HEK293 (cell line): ENCODE results near the gene SLC11A2.

ENCODE experiments used
- CTCF ChIA-PET: fragments of 350-600 bp; formaldehyde crosslinking; extraction: SDS; loops from one replicate; lab custom pipeline; 2021; ENCODE audit warnings: antibody characterized with exemption; lab: Yijun Ruan, JAX
- POLR2A ChIA-PET: fragments of 300-600 bp; formaldehyde crosslinking; extraction: SDS; loops from one replicate; lab custom pipeline; 2020; ENCODE audit warnings: antibody characterized with exemption, inconsistent platforms; lab: Yijun Ruan, JAX
- H3K27ac ChIP-seq: fragments of 200-500 bp; sonication (Bioruptor generic); 2 replicates; pipeline ENCODE4 v1.5.1; 2014; ENCODE audit warnings: low read depth, low read length, control low read depth, inconsistent platforms; ENCODE audit errors: extremely low read depth
- H3K36me3 ChIP-seq, 2 experiments: fragments of 200-500 bp in 1 of 2; sonication (Bioruptor generic) in 1 of 2; 1 replicate in 1 of 2; 2 replicates in 1 of 2; pipeline ENCODE4 v1.5.1; 2014 to 2017; ENCODE audit warnings: inconsistent platforms in 2 of 2, low read length in 2 of 2; ENCODE audit not compliant: control insufficient read depth in 2 of 2, insufficient read depth in 1 of 2
- H3K4me1 ChIP-seq: fragments of 200-500 bp; sonication (Bioruptor generic); 2 replicates; pipeline ENCODE4 v1.5.1; 2014; ENCODE audit warnings: mild to moderate bottlenecking, low read length, inconsistent platforms; ENCODE audit not compliant: control insufficient read depth, insufficient read depth
- H3K4me3 ChIP-seq: 2 replicates; pipeline ENCODE4 v1.5.1; 2011; ENCODE audit warnings: low read depth, mild to moderate bottlenecking, control low read depth, low read length, moderate library complexity
- H3K9me3 ChIP-seq: fragments of 200-500 bp; sonication (Bioruptor generic); 2 replicates; pipeline ENCODE4 v1.5.1; 2014; ENCODE audit warnings: low read depth, low read length, inconsistent platforms; ENCODE audit not compliant: control insufficient read depth, insufficient read depth
- PATZ1 ChIP-seq: fragments of 450-650 bp; formaldehyde crosslinking; IDR thresholded peaks from 2 replicates; pipeline ENCODE4 v1.5.1; 2016; ENCODE audit warnings: missing biosample characterization, missing genetic modification characterization
- RBAK ChIP-seq: fragments of 450-650 bp; formaldehyde crosslinking; IDR thresholded peaks from 2 replicates; pipeline ENCODE4 v1.5.1; 2016; ENCODE audit warnings: missing biosample characterization, missing genetic modification characterization
- ZBTB48 ChIP-seq: fragments of 450-650 bp; formaldehyde crosslinking; IDR thresholded peaks from 2 replicates; pipeline ENCODE4 v1.5.1; 2016; ENCODE audit warnings: missing biosample characterization, missing genetic modification characterization
- ZNF324 ChIP-seq: fragments of 450-650 bp; formaldehyde crosslinking; IDR thresholded peaks from 2 replicates; pipeline ENCODE4 v1.5.1; 2016; ENCODE audit warnings: missing biosample characterization, missing genetic modification characterization
- ZNF37A ChIP-seq: fragments of 450-650 bp; IDR thresholded peaks from 2 replicates; pipeline ENCODE4 v1.5.1; 2018; ENCODE audit warnings: missing biosample characterization, missing genetic modification characterization
- ZNF48 ChIP-seq: fragments of 450-650 bp; formaldehyde crosslinking; IDR thresholded peaks from 2 replicates; pipeline ENCODE4 v1.5.1; 2016; ENCODE audit warnings: missing biosample characterization, missing genetic modification characterization
- ZNF510 ChIP-seq: fragments of 450-650 bp; formaldehyde crosslinking; IDR thresholded peaks from 2 replicates; pipeline ENCODE4 v1.5.1; 2018; ENCODE audit warnings: mild to moderate bottlenecking, missing genetic modification characterization, missing biosample characterization; ENCODE audit not compliant: insufficient replicate concordance
- ZNF518A ChIP-seq: fragments of 450-650 bp; formaldehyde crosslinking; conservative IDR thresholded peaks from 2 replicates; pipeline ENCODE4 v1.5.1; 2016; ENCODE audit warnings: low read depth, missing biosample characterization, missing genetic modification characterization
- ZNF549 ChIP-seq: fragments of 450-650 bp; IDR thresholded peaks from 2 replicates; pipeline ENCODE4 v1.5.1; 2018; ENCODE audit warnings: missing biosample characterization, missing genetic modification characterization, mild to moderate bottlenecking, inconsistent platforms, moderate library complexity
- ZNF654 ChIP-seq: fragments of 450-650 bp; formaldehyde crosslinking; IDR thresholded peaks from 2 replicates; pipeline ENCODE4 v1.5.1; 2016; ENCODE audit warnings: low read depth, missing biosample characterization, missing genetic modification characterization
- ZNF664 ChIP-seq: fragments of 450-650 bp; formaldehyde crosslinking; IDR thresholded peaks from 2 replicates; pipeline ENCODE4 v1.5.1; 2016; ENCODE audit warnings: missing biosample characterization, missing genetic modification characterization
- ZNF747 ChIP-seq: fragments of 450-650 bp; formaldehyde crosslinking; IDR thresholded peaks from 2 replicates; pipeline ENCODE4 v1.5.1; 2016; ENCODE audit warnings: missing biosample characterization, missing genetic modification characterization
- TF ChIP-seq, protein P1 (sequence below): fragments of 450-650 bp; formaldehyde crosslinking; IDR thresholded peaks from 2 replicates; pipeline ENCODE4 v1.5.1; 2016; ENCODE audit warnings: missing biosample characterization, missing genetic modification characterization
- TF ChIP-seq, protein P2 (sequence below): fragments of 450-650 bp; formaldehyde crosslinking; IDR thresholded peaks from 2 replicates; pipeline ENCODE4 v1.5.1; 2016; ENCODE audit warnings: missing biosample characterization, missing genetic modification characterization
- TF ChIP-seq, protein P3 (sequence below): fragments of 450-650 bp; formaldehyde crosslinking; IDR thresholded peaks from 2 replicates; pipeline ENCODE4 v1.5.1; 2016; ENCODE audit warnings: missing biosample characterization, missing genetic modification characterization

The SLC11A2 gene

GRCh38 chr12:50988871-50989270, 37.3 kb downstream of the SLC11A2 start:
- CTCF ChIA-PET: interaction anchor here (0.6 to 1.5 kb wide), 4 partner anchors 9 to 341 kb away, joined by 3 read pairs; no protein-coding TSS in a partner anchor
- Histone ChIP-seq H3K36me3 (peaks cover 45 to 73% of the 10 kb centered on the region in 2 experiments), H3K4me1 (no peaks in the 10 kb centered on the region), H3K4me3 (no peak overlapping the region), H3K9me3 (no peaks in the 10 kb centered on the region), H3K27ac (no peak overlapping the region)
- TF ChIP-seq ZNF510 (tag by site-specific recombination): no peak
- TF ChIP-seq ZNF48: no peak
- POLR2A ChIA-PET: no interaction called here

DNA sequence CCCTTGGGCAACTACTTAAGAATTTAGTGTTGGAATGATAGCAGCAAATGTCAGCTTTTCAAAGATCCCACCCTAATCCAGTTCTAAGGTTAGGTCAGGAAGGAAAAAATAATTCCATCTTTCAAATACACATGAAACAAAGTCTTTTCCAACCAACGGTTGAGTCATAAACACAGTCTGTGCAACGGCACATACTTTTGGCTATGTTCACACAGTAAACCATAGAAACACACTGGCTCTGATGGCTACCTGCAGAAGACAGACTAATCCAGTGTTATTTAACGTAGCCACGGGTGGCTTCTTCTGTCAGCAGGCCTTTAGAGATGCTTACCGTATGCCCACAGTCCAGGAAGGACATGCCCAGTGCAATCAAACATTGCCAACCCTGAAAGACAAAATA, 38.1 kb downstream of the SLC11A2 start:
- POLR2A ChIA-PET: no interaction called here
- CTCF ChIA-PET: interaction anchor here (0.5 to 4.2 kb wide), 7 partner anchors 40 to 537 kb away, joined by 3 to 55 read pairs (median 5); partner anchors contain the start of gene SLC11A2
- Histone ChIP-seq H3K27ac (no peak overlapping the region), H3K36me3 (peaks cover 39 to 66% of the 10 kb centered on the region in 2 experiments), H3K4me1 (no peaks in the 10 kb centered on the region), H3K9me3 (no peaks in the 10 kb centered on the region), H3K4me3 (no peak overlapping the region)
- TF ChIP-seq ZNF549 (no peak), ZNF654 (no peak), RBAK (tag by site-specific recombination) (no peak)
- TF ChIP-seq, protein P1, sequence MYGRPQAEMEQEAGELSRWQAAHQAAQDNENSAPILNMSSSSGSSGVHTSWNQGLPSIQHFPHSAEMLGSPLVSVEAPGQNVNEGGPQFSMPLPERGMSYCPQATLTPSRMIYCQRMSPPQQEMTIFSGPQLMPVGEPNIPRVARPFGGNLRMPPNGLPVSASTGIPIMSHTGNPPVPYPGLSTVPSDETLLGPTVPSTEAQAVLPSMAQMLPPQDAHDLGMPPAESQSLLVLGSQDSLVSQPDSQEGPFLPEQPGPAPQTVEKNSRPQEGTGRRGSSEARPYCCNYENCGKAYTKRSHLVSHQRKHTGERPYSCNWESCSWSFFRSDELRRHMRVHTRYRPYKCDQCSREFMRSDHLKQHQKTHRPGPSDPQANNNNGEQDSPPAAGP (tag by site-specific recombination): no peak

DNA sequence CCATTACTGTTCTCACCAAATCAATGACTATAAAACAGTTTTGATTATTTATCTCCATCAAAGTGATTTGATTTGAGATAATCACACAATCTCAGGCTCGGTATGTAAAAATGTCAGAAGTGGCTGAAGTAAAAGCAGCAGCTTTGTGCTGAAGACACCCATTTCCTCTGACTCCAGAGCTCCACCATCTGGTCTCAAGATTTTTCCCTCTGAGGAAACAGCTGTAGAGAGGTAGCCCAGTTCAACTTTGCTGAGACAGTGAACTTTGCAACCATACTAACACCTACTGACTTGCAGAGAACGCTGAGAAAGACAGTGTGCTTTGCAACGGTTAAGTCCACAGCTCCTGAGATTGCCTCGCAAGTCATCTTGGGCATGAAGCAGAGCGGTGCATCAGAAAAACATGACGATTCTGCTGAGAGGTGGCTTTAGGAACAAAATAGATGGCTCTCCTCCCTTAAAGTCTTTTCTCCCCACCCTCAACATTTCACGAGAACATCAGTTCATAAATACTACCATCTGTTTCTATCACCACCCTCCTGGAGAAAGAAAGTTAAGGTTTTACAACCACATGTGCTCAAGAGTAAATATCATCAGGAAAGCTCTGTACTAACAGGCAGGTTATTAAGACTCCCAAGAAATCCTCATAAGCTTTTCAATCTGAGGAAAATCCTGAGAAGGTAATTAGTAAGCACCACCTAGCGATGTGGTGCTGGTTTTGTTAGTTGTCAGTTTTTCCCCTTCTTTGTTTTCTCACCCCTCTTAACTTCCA, 39.0 kb downstream of the SLC11A2 start:
- no peaks in the 10 kb centered on the region for H3K4me1 ChIP-seq
- POLR2A ChIA-PET: interaction anchor here (0.6 kb wide), 1 partner anchor 226 kb away, joined by 4 read pairs; no protein-coding TSS in a partner anchor
- H3K27ac ChIP-seq: no peak overlapping the region; the same call in 1 of the 2 replicates
- no peaks in the 10 kb centered on the region for H3K9me3 ChIP-seq
- H3K36me3 ChIP-seq: peaks cover 34 to 57% of the 10 kb centered on the region in 2 experiments
- CTCF ChIA-PET: interaction anchor here (0.6 to 4.2 kb wide), 15 partner anchors 12 to 537 kb away, joined by 3 to 55 read pairs (median 5); partner anchors contain the start of gene SLC11A2
- H3K4me3 ChIP-seq: no peak overlapping the region
- TF ChIP-seq ZBTB48 (no peak), ZNF324 (no peak), PATZ1 (tag by site-specific recombination) (no peak), ZNF664 (no peak), ZNF549 (no peak), ZNF747 (tag by site-specific recombination) (no peak), ZNF654 (peak; percentile 70), ZNF518A (tag by site-specific recombination) (no peak), ZNF37A (tag by site-specific recombination) (no peak)
- TF ChIP-seq, protein P2, sequence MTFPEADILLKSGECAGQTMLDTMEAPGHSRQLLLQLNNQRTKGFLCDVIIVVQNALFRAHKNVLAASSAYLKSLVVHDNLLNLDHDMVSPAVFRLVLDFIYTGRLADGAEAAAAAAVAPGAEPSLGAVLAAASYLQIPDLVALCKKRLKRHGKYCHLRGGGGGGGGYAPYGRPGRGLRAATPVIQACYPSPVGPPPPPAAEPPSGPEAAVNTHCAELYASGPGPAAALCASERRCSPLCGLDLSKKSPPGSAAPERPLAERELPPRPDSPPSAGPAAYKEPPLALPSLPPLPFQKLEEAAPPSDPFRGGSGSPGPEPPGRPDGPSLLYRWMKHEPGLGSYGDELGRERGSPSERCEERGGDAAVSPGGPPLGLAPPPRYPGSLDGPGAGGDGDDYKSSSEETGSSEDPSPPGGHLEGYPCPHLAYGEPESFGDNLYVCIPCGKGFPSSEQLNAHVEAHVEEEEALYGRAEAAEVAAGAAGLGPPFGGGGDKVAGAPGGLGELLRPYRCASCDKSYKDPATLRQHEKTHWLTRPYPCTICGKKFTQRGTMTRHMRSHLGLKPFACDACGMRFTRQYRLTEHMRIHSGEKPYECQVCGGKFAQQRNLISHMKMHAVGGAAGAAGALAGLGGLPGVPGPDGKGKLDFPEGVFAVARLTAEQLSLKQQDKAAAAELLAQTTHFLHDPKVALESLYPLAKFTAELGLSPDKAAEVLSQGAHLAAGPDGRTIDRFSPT (tag by site-specific recombination): no peak
- TF ChIP-seq, protein P3, sequence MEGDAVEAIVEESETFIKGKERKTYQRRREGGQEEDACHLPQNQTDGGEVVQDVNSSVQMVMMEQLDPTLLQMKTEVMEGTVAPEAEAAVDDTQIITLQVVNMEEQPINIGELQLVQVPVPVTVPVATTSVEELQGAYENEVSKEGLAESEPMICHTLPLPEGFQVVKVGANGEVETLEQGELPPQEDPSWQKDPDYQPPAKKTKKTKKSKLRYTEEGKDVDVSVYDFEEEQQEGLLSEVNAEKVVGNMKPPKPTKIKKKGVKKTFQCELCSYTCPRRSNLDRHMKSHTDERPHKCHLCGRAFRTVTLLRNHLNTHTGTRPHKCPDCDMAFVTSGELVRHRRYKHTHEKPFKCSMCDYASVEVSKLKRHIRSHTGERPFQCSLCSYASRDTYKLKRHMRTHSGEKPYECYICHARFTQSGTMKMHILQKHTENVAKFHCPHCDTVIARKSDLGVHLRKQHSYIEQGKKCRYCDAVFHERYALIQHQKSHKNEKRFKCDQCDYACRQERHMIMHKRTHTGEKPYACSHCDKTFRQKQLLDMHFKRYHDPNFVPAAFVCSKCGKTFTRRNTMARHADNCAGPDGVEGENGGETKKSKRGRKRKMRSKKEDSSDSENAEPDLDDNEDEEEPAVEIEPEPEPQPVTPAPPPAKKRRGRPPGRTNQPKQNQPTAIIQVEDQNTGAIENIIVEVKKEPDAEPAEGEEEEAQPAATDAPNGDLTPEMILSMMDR: peak; percentile 58
